ENCODE results near the gene RCAN3. TPM values are rescaled to one million over a fixed set of nuclear protein-coding genes. Genes with fewer than 3 reads are reported as not detected.

The RCAN3 gene
- total and polyA plus RNA-seq, 2 experiments from 2014 or later: 6.2 to 10.1 TPM

- H3K36me3 ChIP-seq (replicated peaks; ENCODE audit: insufficient read depth, low read depth): no peaks in the 10 kb centered on the region
- H4K20me1 ChIP-seq (ENCODE audit: insufficient read depth, poor library complexity, severe bottlenecking): no peaks in the 10 kb centered on the region
- TF ChIP-seq EZH2 (IDR thresholded peaks at IDR 0.05; ENCODE audit: borderline replicate concordance) (no peak), CTCF (IDR thresholded peaks at IDR 0.05; ENCODE audit: poor library complexity) (no peak), EZH2phosphoT487 (IDR thresholded peaks at IDR 0.05; ENCODE audit: low read depth, severe bottlenecking, unreplicated experiment) (no peak)
- H3K79me2 ChIP-seq: no peaks in the 10 kb centered on the region
- H3K9me2 ChIP-seq (replicated peaks; ENCODE audit: insufficient read depth): no peaks in the 10 kb centered on the region
- H3K4me3 ChIP-seq: no peak overlapping the region
- no peak for DNase-seq (ENCODE audit: low spot score)
- H3K4me2 ChIP-seq: no peak overlapping the region
- H3K27me3 ChIP-seq: no peaks in the 10 kb centered on the region
- H2AFZ ChIP-seq: no peak overlapping the region
- H3K27ac ChIP-seq: no peak overlapping the region
- WGBS (ENCODE audit: low lambda C conversion rate, missing lambda C conversion rate): 92% methylated on average over 11 of the region's 11 CpGs
- H3K4me1 ChIP-seq (ENCODE audit: insufficient read depth): no peaks in the 10 kb centered on the region
- no peaks in the 10 kb centered on the region for H3K9me3 ChIP-seq (ENCODE audit: low read depth)
Measured at GRCh38 chr1:24468685-24469316, 33.8 kb upstream of the RCAN3 start.

GRCh38 chr1:24470592-24470991 lies 32.0 kb upstream of the RCAN3 start:
- Histone ChIP-seq H3K9me2 (replicated peaks; ENCODE audit: insufficient read depth) (no peaks in the 10 kb centered on the region), H3K27ac (no peak overlapping the region), H3K36me3 (replicated peaks; ENCODE audit: insufficient read depth, low read depth) (no peaks in the 10 kb centered on the region), H3K4me1 (ENCODE audit: insufficient read depth) (no peaks in the 10 kb centered on the region), H3K9me3 (ENCODE audit: low read depth) (no peaks in the 10 kb centered on the region), H2AFZ (no peak overlapping the region), H3K4me3 (no peak overlapping the region), H3K79me2 (no peaks in the 10 kb centered on the region), H3K4me2 (no peak overlapping the region), H4K20me1 (ENCODE audit: insufficient read depth, poor library complexity, severe bottlenecking) (no peaks in the 10 kb centered on the region), H3K27me3 (no peaks in the 10 kb centered on the region)
- WGBS (ENCODE audit: low lambda C conversion rate, missing lambda C conversion rate): 52% methylated on average over 2 of the region's 2 CpGs
- no peak for DNase-seq (ENCODE audit: low spot score)
- TF ChIP-seq EZH2 (IDR thresholded peaks at IDR 0.05; ENCODE audit: borderline replicate concordance) (no peak), EZH2phosphoT487 (IDR thresholded peaks at IDR 0.05; ENCODE audit: low read depth, severe bottlenecking, unreplicated experiment) (no peak), CTCF (IDR thresholded peaks at IDR 0.05; ENCODE audit: poor library complexity) (no peak)

GRCh38 chr1:24472527-24473251 lies 29.9 kb upstream of the RCAN3 start:
- no peak for TF ChIP-seq EZH2phosphoT487 (IDR thresholded peaks at IDR 0.05; ENCODE audit: low read depth, severe bottlenecking, unreplicated experiment)
- TF ChIP-seq CTCF (IDR thresholded peaks at IDR 0.05; ENCODE audit: poor library complexity): no peak
- TF ChIP-seq EZH2 (IDR thresholded peaks at IDR 0.05; ENCODE audit: borderline replicate concordance): no peak
- DNase-seq (ENCODE audit: low spot score): peak; percentile 22
- WGBS (ENCODE audit: low lambda C conversion rate, missing lambda C conversion rate): 72% methylated on average over 11 of the region's 11 CpGs

More at GRCh38 chr1:24472527-24473251, 29.9 kb upstream of the RCAN3 start:
- H4K20me1 ChIP-seq (ENCODE audit: insufficient read depth, poor library complexity, severe bottlenecking): no peaks in the 10 kb centered on the region
- no peaks in the 10 kb centered on the region for H3K9me3 ChIP-seq (ENCODE audit: low read depth)
- no peak overlapping the region for H2AFZ ChIP-seq
- no peak overlapping the region for H3K4me2 ChIP-seq
- H3K79me2 ChIP-seq: no peaks in the 10 kb centered on the region
- H3K27me3 ChIP-seq: no peaks in the 10 kb centered on the region
- no peaks in the 10 kb centered on the region for H3K9me2 ChIP-seq (replicated peaks; ENCODE audit: insufficient read depth)
- no peak overlapping the region for H3K27ac ChIP-seq
- H3K4me1 ChIP-seq (ENCODE audit: insufficient read depth): peaks cover 6% of the 10 kb centered on the region
- H3K4me3 ChIP-seq: no peak overlapping the region
- H3K36me3 ChIP-seq (replicated peaks; ENCODE audit: insufficient read depth, low read depth): no peaks in the 10 kb centered on the region
